GM12891 (cell line): Measurements from ENCODE around the gene MPV17L.

Experiments used
- PAX5 ChIP-seq: IDR thresholded peaks from 2 replicates; pipeline ENCODE4 v1.6.1; 2011; ENCODE audit warnings: low read length, moderate library complexity, mild to moderate bottlenecking; ENCODE audit not compliant: insufficient read depth, severe bottlenecking
- POLR2A ChIP-seq: IDR thresholded peaks from 2 replicates; pipeline ENCODE4 v1.6.1; 2011; ENCODE audit warnings: low read depth, low read length, control low read depth
- POLR2AphosphoS5 ChIP-seq: IDR thresholded peaks from 2 replicates; pipeline ENCODE4 v1.6.1; 2011; ENCODE audit warnings: low read depth, low read length, control low read depth
- TAF1 ChIP-seq: IDR thresholded peaks from 2 replicates; pipeline ENCODE4 v1.6.1; 2011; ENCODE audit warnings: low read depth, low read length, control low read depth

DNA sequence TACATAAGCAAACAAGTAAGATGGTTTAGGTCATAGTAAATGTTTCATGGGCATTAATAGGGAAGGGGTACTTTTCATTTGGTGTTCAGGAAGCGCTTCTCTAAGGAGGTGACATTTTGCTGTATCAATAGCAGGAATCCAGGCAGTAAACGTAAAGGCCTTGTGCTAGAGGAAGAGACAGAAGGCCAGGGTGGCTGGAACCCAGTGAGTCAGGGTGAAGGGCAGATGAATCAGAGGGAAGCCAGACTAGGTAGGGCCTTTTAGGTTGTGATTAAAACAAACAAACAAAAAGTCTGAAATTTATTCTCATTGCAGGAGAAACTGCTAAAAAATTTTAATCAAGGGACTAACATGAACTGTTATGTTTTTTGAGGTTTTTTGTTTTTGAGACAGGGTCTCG lies 45.3 kb downstream of the MPV17L start:
- TF ChIP-seq POLR2AphosphoS5 (no peak), POLR2A (no peak), TAF1 (no peak), PAX5 (no peak)
